NCI-H1105 (cell line): ENCODE results near the gene TRAPPC10.

Experiments
- DNase-seq: peaks from one replicate; lab custom pipeline; 2025; lab: John Stamatoyannopoulos, UW

Gene TRAPPC10

DNA sequence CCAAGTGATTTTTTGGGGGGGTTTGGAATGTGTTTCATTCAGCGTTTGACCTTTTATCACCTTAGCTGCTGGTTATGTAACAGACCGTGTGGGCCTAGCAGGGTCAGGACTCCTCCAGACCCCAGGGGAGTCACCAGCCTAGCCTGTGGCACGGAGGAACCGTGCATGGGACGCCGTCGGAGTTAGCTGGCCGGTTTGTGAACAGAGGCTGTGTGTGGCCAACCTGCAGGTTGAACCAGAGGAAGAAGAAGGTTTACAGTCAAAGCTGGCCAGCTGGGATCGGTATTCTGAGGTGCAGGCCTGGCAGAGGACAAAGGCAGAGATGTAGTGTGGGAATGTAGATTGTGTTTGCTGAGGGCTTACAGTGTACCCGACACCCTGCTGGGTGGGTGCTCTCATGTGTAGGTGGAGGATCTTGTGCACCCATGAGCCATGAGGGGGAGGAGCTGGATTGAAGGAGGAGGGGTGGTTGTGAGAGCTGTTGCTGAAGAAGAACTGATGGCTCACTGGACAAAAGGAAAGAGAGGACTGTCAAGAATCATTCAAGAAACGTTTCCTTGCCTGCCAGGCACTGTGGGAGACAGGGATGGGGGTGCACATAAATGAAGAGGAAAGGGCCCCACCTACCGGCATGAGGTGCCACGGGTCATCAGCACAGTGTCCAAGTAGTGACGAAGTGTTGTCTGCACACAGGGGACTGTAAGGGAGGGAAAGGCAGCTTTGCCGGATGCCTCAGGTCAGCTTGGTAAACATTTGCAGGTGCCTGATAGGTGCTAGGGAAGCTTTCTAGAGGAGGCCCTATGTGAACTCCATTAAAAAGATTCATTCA is 55.1 kb downstream of the TRAPPC10 start:
- DNase-seq = no peak

DNA sequence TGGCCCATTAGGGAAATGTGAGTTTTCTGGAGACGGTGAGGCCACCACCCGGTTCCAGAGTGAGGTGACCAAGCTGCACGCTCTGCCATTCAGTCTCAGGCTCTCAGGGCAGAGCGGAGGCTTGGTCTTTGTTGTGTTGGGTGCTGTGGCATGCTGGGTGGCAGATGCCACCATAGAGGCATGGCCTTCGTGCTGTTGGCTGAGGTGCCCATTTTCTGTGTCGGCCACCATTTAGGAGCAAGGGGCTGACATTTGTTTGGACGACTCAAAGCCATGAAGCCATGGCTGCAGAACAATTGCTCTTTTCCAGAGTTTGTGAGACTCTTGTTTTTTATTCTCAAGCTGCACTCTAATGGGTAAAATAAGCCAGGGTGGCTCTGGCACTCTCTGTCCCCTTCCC is 58.3 kb downstream of the TRAPPC10 start:
- no peak for DNase-seq

DNA sequence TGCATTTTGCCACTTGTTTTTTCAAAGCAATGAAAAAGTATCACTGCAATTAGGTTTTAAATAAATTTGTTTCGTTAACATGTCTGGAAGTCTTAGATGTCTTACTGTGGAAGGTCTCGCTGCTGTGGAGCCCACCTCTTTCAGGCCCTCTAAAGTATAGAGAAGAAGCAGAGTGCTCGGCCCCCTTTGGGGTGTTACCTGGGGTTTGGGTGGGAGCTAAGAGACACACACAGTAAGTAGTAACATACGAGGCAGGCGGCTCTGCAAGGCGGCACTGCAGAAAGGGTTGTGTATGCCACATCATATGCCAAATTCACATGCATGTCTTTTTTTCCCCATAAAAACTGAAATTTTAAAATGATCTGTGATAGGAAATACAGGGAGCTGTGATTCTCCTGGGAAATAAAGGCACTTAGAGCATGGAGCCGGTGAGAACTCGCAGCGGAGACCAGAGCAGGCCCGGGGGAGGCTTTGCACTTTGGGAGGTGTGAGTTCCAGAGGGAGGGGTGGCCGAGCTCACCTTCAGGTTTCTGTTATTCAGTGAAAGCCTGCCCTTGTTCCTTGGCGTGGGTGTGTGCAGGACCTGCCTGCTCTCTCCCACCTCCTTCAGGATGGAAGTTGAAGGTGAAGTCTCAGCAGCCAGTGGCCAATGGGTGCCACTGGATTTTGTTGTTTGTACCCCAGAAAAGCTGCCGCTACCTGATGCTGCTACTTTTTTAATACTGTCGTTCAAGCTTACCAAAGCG is 59.4 kb downstream of the TRAPPC10 start:
- no peak for DNase-seq

DNA sequence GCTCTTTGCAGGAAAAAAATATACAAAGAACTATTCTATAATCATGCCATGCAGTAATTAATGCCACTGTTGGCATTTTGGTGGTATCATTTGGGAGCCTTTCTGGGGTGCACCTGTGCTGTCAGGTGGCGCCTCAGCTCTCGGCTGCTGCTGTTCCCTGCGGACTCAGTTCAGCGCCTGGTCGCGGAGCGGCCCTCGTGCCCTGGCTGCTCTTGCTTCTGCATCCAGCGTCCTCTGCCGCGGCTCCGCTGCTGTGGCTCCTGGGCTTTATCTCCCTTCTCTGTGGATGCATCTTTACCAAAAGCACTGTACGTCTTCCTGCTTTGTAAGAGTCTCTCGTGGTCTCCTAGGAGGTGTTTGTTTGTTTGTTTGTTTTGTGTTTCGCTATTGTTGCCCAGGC is 60.0 kb downstream of the TRAPPC10 start:
- DNase-seq = no peak

DNA sequence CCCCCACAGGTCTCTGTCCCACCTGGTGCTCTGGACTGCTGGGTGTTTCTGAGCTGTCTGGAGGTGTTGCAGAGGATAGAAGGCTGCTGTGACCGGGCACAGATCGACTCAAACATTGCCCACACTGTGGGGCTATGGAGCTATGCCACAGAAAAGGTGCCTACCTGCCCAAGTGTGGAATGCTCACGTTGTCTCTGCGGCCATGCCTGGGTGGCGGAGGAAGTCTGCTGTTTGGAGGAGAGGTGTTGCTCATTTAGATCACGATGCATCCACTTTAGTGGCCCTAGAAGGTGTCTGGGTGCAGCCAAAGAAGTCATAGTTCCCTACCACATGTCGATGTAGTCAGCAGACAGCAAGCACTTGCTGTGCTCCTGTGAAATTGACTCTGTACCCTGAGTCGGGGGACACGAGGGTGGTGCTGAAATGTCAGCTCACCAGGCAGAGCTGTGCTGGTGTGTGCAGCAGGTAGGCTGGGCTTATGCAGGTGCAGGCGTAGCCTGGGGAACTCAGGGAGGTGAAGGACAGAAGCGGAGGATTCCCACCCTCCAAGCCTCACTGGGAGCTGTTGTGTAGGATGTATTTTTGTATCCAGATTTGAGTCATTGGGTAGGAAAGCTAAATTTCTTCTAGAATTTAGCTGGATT is 62.3 kb downstream of the TRAPPC10 start:
- DNase-seq = no peak

DNA sequence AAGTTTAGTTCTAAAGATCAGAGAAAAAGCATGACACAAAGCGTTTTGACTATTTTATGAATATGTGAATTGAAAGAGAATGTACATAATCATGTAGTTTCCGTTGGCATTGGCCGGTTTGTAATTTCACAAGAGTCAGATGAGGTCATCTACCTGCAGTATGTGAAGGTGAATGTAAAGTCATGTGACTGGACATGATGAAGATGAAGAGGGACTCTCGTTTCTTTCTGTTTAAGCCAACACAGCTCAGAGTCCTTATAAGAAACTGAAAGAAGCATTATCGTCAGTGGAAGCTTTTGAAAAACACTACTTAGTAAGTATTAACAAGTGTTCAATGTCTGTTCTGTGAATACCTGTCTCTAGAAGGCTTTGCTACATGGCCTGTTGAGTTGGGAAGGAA is 64.2 kb downstream of the TRAPPC10 start:
- DNase-seq = no peak

DNA sequence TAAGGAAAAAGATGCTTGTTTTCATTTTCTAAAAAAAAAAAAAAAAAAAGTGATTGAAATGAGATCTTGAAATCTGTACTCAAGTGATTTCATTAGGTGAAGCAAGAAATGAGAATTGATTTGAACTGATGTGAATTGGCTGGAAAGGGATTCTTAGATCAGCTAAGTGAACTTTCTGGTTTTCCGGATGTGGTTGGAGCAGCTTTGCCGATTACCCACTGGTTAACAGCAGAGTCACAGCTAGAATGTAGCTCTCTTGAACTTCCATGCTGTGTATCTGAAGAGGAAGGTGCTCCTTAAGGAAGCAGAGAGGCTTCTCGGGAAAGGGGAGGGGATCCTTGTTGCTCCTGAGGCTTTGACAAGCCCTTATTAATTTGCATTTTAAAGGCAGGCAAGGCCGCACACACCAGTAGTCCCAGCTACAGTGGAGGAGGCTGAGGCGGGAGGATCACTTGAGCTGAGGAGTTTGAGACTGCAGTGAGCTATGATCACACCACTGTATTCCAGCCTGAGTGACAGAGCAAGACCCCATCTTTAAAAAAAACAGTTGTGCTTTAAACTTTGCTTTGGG is 66.4 kb downstream of the TRAPPC10 start:
- no peak for DNase-seq

DNA sequence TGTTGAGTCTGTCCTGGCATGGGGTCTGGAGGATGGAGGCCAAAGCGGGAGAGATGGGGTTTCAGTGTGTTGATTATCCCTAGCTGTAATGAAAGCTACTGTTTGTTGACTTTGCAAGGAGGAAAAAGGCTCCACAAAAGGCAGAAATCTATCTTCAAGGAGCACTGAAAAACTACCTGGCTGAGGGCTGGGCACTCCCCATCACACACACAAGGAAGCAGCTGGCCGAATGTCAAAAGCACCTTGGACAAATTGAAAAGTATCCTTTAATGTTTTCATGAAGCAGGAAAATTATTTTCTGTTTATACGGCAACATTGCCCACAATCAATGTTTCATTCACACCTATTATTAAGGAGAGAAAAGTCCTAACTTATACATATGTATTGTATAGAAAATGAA is 67.3 kb downstream of the TRAPPC10 start:
- no peak for DNase-seq

DNA sequence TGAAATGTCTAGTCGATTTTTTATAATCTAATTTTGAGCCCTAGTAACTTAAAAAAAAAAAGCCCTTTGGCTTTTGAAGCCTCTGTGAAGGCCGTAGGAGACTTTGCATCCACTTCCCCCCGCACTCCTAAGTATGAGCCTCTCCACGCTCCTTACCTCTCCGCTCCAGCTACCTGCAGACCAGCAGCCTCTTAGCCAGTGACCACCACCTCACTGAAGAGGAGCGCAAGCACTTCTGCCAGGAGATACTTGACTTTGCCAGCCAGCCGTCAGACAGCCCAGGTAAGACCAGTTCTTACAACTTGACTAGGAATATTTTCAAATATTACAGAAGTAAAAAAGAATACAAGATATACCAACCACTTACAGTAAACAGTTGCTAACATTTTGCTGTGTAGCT is 67.7 kb downstream of the TRAPPC10 start:
- DNase-seq = no peak

DNA sequence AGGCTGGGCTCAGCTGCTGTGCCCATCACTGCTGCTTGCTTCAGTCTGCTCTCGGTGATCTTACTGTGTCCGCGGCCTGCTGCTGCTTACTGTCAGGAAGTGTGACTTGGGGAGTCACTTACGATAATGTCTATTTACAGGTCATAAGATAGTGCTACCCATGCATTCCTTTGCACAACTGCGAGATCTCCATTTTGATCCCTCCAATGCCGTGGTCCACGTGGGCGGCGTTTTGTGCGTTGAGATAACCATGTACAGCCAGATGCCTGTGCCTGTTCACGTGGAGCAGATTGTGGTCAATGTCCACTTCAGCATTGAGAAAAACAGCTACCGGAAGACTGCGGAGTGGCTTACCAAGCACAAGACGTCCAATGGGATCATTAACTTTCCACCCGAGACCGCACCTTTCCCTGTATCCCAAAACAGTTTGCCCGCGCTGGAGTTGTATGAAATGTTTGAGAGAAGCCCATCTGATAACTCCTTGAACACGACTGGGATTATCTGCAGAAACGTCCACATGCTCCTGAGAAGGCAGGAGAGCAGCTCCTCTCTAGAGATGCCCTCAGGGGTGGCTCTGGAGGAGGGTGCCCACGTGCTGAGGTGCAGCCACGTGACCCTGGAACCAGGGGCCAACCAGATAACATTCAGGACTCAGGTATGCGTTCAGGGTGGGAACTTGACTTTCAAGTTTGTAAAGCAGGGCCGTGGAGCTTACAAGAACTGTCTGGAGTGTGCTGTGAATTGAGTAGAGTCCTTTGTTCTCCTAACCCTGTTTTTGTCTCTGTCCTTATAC is 70.7 kb downstream of the TRAPPC10 start:
- DNase-seq = no peak

DNA sequence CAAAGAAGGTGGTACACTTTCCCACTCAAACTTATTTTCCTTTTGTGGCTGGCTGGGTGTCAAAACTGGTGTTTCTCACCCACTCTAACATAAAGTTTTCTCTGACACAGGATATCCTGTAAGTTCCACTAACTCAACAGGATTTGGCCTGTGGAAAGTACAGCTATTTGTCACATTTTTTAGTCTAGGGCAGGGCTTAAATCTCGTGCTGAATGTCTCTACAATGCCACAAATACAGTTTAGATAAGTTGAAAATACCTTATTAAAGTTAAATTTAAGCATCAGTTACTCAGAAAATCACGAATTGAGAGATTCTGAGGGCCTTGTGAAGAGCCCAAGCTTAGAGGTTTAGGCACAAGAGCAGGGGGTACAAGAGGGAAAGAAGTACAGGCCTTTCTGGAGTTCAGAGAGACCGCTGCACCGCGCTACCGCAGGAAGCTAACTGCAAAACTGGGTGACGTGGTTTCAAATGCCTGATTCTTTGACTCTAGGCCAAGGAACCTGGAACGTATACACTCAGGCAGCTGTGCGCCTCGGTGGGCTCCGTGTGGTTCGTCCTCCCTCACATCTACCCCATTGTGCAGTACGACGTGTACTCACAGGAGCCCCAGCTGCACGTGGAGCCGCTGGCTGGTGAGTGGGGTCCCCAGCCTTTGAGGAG is 71.7 kb downstream of the TRAPPC10 start:
- no peak for DNase-seq

DNA sequence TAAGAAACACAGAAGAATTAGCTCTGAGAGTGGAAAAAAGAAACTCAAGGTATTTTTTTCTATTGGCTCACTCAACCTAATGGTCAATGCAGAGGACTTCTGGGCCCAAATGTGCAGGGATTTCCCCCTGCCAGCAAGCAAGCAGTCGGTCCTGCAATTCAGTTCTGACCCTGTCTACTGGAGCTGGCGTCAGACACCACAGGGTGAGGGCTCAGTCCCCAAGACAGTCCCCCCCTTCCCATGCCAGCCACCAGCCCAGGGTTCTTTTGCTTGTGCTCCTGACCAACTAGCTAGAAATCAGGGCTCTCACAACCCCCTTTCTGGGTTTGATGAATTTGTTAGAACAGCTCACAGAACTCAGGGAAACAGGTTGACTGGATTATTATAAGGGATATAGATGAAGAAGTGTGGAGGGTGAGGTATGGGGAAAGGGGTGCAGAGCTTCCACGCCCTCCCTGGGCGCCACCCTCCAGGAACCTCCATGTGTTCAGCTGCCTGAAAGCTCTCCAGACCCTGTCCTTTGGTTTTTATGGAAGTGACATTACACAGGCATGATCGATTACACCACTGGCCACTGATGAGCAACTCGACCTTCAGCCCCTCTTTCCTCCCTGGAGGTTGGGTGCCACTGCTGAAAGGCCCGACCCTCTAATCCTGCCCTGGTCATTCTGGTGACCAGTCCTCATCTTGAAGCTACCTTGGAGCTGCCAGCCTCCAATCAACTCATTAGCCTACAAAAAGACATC is 72.6 kb downstream of the TRAPPC10 start:
- DNase-seq = no peak

DNA sequence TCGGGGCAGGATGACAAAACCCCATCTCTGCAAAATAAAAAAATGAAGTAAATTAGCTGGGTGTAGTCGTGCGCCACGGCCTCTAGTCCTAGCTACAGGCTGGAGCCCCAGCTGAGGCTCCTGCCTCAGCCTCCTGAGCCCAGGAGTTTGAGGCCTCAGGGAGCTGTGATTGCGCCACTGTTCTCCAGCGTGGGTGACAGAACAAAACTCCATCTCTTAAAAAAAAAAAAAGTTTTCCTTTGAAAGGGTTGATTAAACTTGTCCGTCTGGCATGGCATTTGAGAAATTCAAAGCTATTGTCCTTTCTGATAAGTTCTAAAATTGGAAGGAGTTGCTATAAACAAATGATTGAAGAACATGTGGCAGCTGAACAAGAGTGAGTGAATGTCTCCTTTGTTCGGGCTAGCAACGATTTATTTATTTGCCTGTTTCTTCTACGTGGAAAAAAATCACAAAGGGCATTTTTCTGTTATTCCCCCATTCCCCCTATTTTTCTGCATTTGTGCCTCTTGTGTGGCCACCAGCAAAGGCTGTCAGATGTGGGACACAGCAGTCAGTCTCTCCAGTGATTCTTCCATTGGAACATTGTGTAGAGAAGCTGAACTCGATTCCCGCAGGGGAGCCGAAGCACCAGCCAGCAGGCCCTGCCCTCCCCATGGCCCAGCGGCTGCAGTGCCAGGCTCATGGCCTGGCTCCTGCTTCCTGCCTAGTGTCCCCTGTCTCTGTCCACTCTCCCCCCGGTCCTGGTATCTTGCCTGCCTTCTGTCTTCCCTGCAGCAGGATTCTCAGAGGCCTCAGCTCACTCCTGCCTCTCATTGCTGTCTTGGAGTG is 73.6 kb downstream of the TRAPPC10 start:
- DNase-seq = no peak

DNA sequence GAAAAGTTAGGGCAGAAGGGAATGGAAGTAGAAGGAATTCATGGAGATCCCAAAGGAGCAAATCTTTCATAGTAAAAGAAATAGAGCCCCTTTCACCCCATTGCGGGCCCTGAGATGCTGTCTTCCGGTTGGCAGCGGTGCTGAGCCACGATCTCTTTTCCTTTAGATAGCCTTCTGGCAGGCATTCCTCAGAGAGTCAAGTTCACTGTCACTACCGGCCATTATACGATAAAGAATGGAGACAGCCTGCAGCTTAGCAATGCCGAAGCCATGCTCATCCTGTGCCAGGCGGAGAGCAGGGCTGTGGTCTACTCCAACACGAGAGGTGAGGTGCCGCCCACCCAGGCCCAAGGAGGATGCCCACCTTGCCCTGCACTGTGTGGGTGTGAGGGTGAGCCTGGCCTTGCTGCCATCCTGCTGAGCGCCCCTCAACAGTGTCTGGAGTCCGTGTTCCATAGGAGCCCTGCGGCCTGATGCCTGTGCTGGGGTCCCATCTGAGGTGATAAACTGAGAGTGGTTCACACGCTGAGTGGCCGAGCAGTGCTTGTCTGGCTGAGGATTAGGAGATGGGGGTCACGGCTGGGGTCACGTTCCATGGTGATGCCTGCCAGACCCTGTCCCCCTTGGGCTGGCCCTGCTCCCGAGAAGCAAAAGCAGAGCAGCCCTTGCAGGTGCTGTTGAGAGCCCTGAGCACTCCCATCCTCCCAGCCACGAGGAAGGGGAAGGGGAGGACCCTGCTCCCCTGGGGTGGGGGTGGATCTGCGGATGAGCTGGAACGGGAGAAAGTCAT is 74.7 kb downstream of the TRAPPC10 start:
- DNase-seq = no peak

DNA sequence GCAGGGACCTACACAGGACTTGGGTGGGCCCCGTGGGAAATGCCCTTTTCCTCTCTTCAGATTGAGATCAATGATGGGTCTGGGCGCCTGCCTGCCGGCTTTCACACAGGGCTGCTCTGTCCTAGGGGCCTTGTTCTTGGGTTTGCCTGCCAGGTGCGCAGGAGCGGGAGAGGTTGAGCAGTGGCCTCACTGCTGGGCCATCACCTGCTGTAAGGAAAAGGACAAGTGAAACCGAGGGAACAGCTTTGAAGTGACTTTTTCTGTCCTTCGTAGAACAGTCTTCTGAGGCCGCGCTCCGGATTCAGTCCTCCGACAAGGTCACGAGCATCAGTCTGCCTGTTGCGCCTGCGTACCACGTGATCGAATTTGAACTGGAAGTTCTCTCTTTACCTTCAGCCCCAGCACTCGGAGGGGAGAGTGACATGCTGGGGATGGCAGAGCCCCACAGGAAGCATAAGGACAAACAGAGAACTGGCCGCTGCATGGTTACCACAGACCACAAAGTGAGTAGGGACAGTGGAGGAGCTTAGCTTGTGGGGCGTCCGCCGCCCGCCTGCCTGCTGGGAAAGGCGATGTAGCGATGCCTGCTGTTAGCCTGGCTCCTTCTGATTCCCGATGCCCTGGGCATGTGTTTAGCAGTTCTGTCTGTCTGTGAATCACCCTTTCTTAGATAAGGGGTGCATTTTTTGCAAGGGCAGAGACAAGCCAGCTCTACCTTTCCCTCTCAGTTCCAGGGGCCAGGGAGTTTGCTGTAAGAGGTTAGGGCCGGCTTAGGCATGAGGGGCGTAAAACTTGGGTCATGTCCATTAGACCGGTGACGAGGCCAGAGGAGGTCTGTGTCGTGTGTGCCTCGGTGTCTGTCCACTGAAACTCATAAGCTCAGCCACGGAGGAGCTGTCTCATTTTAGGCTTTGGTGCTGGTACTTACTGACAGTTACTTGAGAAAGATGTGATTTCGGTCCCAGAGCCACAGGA is 75.6 kb downstream of the TRAPPC10 start:
- DNase-seq = no peak

DNA sequence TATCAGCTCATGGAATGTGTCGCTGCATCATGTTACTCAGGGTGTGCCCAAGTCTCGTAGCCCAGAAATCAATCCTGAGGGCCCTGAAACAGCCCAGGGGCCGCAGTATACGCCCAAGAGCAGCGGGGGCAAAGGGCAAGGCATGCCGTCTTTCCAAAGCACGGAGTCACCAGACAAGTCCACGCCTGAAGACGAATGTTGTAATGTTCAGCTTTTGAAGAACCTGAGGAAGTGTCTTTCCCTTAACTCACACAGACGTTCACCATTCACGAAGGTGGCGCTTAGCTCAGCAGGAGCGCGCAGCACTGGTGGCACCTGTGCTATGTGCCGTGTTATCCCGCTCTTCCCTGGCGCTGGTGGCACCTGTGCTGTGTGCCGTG is 76.3 kb downstream of the TRAPPC10 start:
- no peak for DNase-seq

DNA sequence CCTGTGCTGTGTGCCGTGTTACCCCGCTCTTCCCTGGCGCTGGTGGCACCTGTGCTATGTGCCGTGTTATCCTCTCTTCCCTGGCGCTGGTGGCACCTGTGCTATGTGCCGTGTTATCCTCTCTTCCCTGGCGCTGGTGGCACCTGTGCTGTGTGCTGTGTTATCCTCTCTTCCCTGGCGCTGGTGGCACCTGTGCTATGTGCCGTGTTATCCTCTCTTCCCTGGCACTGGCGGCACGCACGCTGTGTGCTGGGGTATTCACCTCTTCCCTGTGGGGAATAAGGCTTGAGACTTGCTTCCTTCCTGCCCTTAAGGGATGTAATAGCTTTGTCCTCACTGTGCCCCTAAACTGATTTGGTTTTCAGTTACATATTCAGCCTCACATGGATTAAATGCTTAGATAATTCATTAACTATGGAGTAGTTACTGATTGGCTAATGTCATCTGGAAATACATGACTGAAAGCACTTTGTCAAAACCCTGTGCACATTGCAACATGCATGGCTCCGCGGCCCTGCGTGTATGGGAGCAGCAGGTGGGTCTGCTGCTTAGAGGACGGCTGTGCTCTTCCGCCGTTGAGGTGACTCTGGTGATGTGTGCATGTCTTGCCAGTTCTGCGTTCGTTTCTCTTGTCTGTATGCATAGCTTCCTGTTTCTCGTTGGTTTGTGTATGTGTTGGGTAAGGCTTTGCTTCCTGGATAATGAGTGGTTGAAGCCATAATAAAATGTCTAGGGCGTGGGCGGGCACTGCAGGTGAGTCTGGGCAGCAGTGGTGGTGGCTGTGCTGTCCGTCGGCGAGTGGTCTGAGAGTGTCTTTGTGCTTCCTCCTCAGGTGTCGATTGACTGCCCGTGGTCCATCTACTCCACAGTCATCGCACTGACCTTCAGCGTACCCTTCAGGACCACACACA is 77.1 kb downstream of the TRAPPC10 start:
- DNase-seq = no peak
